HG03432 (cell line): ENCODE results near the gene RAB40B.

Experiments
- ATAC-seq: cut with Tn5 transposase; IDR thresholded peaks from one replicate; pipeline ENCODE4 v1.9.1; 2021; ENCODE audit warnings: mild to moderate bottlenecking, moderate library complexity; ENCODE audit not compliant: unreplicated experiment

Gene RAB40B

DNA sequence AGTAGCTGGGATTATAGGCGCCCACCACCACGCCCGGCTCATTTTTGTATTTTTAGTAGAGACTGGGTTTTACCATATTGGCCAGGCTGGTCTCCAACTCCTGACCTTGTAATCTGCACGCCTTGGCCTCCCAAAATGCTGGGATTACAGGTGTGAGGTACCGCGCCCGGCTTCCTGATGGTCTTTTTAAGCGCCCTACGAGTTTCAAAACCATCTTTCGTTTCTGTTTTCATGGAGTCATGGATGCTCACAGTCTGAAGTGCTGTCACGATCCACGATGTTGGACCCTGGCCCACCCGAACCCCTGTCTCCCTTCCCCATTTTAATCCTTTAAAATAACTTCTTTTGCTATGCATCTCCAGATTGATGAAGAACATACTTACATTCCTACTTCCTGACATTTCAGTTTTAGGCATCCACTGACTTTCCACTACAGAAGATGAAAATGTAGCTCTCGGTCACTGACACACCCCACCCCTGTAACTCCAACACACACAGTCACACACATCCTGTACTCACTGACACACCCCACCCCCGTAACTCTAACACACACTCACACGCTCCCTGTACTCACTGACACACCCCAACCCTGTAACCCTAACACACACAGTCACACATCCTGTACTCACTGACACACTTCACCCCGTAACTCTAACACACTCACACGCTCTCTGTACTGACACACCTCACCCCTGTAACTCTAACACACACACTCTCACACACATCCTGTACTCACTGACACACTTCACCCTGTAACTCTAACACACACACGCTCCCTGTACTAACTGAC is 27.6 kb downstream of the RAB40B start:
- no peak for ATAC-seq

DNA sequence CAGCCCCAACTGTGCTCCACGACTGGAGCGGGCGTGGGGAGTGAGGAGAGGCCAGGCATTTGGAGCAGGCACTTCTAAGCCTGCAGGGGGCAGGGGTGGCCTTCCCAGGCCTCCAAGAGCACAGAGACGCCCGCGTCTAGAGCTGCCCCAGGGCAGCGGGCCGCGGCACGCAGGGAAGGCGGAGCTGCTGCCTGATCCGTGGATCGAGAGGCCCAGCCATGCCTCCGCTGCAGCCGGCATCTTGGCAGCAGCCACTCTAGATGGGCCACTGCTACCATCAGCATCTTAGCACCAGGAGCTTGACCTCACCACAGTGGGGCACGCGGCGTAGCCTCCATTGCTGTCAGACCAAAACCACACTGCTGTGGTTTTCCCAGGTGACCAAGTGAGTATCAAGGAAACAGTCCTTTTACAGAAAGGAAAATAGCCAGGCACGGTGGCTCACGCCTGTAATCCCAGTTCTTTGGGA is 29.8 kb downstream of the RAB40B start:
- no peak for ATAC-seq

- no peak for ATAC-seq
Observed at GRCh38 chr17:82668024-82668630, 30.4 kb downstream of the RAB40B start.

GRCh38 chr17:82667668-82668000 is 30.9 kb downstream of the RAB40B start:
- no peak for ATAC-seq

DNA sequence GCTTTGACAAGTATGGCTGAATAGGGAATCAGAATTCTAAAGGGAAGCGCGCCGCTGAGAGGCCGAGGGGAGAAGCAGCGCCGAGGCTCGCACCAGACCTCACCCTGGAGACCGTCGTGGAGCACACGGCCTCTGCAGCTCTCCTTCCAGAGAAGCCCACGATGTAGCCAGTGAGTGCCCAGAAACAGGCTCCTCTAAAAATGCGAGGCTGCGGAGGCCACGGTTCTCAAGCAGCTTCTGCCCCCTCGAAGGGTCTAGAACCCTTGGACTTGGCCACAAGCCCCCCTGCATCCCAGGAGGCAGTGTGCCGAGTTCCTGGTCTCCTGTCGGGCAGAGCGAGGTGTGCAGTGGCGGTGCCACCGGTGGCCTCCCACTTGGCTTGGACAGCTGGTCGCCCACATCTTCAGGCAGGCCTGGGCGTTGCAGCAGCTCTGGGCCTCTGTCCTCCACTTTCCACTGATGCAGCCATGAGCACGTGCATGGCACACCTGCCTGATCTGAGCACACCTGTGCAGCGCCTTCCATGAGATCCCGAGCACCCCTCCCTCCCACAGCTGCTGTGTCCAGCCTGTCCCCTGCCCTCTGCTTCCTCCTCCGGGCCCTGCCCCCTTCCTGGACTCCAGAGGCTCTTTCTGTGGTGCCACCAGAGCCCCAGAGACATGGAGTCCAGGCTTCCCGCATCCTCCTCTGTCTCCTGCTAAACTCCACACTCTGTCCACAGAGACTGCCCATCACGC is 31.4 kb downstream of the RAB40B start:
- ATAC-seq = no peak

- ATAC-seq = no peak
Observed at GRCh38 chr17:82665891-82666290, 32.6 kb downstream of the RAB40B start.

DNA sequence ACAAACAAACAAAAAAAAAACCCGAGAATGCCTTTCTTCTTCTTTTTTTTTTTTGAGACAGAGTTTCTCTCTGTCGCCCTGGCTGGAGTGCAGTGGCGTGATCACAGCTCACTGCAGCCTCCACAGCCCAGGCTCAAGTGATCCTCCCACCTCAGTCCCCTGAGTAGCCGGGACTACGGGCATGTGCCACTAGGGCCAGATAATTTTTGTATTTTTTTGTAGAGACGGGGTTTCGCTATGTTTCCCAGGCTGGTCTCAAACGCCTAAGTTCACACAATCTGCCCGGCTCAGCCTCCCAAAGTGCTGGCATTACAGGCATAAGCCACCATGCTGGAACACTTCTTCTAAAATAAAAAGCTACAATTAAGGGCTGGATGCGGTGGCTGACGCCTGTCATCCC is 33.3 kb downstream of the RAB40B start:
- ATAC-seq = no peak

GRCh38 chr17:82664701-82665182 is 33.8 kb downstream of the RAB40B start:
- no peak for ATAC-seq

GRCh38 chr17:82664276-82664575 is 34.3 kb downstream of the RAB40B start:
- no peak for ATAC-seq

GRCh38 chr17:82663381-82664275 is 34.9 kb downstream of the RAB40B start:
- ATAC-seq = no peak

GRCh38 chr17:82662711-82663261 is 35.7 kb downstream of the RAB40B start:
- ATAC-seq = no peak

DNA sequence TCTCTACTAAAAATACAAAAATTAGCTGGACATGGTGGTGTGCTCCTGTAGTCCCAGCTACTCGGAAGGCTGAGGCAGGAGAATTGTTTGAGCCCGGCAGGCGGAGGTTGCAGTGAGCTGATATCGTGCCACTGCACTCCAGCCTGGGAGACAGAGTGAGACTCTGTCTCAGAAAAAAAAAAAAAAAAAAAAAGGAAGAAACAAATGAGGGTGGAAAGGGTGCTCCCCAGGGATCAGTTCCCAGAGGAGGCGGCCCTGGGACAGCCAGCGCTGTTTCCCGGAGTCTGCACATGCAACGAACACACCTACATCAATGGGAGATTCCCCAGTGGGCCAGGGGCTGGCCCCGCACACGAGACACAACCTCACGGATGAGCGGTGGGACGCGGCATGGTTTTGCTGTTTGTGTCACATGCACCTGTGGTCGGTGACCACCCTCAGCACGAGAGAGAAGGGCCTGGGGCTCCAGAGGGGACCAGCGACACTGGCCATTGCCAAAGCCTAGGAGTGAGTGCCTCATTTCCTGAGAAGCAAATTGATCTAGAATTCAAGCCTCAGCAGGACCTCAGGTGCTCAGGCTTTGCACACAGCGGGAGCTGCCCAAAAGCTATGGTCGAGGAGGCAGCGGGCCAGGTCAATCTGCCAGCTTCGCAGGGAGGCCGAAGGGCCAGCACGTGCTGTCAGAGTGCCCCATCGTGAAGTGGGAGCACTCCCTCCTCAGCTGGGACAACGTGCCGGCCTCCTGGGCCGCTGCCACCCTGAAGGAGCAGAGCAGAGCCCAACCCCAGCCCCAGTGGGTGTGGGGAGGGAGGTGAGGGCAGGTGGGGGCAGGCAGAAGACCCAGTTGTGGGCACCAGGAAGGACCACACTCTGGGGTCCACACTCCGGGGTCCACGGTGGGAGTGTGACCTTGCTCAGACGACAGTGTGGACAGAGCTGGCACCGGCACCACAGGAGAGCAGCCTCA is 36.5 kb downstream of the RAB40B start:
- ATAC-seq = no peak

DNA sequence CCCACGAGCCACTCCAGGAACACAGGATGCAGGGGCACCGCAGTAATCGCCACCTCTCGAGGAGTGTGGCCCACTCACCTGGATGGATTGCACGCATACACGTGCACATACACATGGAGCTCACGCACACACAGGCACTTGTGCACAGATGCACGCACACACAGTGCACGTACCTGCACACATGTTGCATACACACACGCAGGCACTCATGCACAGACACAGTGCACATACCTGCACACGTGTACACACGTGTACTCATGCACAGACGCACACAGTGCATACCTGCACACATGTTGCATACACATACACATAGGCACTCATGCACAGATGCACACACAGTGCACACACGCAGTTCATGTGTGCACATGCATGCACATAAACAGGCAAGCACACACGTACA is 38.6 kb downstream of the RAB40B start:
- ATAC-seq = no peak

- ATAC-seq = no peak
Observed at GRCh38 chr17:82658796-82659452, 39.6 kb downstream of the RAB40B start.

- no peak for ATAC-seq
Observed at GRCh38 chr17:82658331-82658730, 40.2 kb downstream of the RAB40B start.

GRCh38 chr17:82657926-82658325 is 40.6 kb downstream of the RAB40B start:
- no peak for ATAC-seq

DNA sequence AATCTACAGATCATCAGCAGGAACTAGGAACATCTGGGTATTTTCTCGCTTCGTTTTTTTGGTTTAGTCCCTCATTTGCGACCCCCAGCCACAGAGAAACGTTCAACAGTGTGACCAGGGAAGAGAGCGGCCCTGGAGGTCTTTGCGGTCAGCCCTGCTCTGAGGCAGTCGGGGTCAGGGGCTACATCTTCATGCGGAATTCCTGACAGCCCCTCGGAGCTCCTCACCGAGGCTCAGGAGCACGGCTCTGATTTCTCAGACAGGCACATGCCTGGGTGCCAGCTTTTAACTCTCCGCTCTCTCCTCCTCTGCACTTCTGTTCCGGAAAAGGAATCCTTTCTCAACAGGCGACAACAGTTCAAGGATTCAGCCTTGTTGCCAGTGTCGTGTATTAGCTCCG is 42.2 kb downstream of the RAB40B start:
- no peak for ATAC-seq

- ATAC-seq = no peak
Observed at GRCh38 chr17:82655523-82655922, 43.0 kb downstream of the RAB40B start.

DNA sequence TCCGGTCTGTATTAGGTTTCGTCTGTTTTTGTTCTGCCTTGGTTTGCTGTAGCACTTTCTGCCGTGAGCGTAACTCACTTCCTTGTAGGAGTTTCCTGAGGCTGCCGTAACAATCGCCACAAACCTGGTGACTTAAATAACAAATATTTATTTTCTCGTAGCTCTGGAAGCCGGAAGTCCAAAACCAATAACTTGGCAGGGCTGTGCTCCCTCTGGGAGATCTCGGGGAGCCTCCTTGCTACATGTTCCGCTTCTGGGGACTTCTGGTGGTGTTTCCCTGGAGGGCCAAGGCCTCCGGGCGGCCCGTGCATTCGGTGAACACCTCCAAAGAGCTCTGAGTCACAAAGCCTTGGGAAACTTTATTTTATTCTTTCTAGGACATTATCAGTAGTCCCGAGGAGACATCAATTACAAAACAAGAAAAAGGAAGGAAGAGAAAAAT is 43.4 kb downstream of the RAB40B start:
- ATAC-seq = no peak
